GM10266 (cell line): ENCODE data around the gene PHKB.
A peak's percentile ranks its signal among the peaks of the same experiment; 100 is the strongest.
"Not testable (repeated sequence)": the region's sequence is repeated elsewhere in the genome, so short reads cannot be mapped to it uniquely, and the experiment has no call there.

Experiments used
- DNase-seq: peaks from one replicate; pipeline ENCODE4 v3.0.0; 2012; ENCODE audit errors: extremely low spot score
- CTCF ChIP-seq: IDR thresholded peaks from 2 replicates; pipeline ENCODE4 v1.5.1; 2012; ENCODE audit warnings: mild to moderate bottlenecking, low read depth; ENCODE audit not compliant: control insufficient read depth, insufficient read depth; ENCODE audit errors: missing control alignments

PHKB gene

DNA sequence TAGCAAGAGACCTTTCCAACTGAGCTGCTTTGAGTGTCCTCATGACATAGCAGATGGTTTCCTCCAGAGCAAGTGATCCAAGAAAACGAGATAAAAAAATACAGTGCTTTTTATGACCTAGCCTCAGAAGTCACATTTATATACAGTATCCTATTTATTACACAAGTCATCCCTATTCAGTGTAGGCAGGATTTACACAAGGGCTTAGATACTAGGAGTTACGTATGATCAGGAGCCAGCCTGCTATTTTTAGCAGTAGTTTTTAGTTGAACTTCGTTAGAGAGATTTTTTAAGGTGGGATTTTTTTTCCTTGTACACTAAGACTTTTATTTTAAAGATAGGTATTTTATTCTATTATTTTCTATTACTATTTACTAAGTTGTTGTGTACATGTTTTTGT, 58.4 kb downstream of the PHKB start:
- no peak for DNase-seq
- no peak for TF ChIP-seq CTCF

- no peak for DNase-seq
- TF ChIP-seq CTCF = no peak
Observed at GRCh38 chr16:47519996-47520679, 59.0 kb downstream of the PHKB start.

- DNase-seq = peak; percentile 53
- TF ChIP-seq CTCF = no peak
Observed at GRCh38 chr16:47523342-47524006, 62.3 kb downstream of the PHKB start.

- no peak for DNase-seq
- no peak for TF ChIP-seq CTCF
Observed at GRCh38 chr16:47524007-47524405, 62.9 kb downstream of the PHKB start.

DNA sequence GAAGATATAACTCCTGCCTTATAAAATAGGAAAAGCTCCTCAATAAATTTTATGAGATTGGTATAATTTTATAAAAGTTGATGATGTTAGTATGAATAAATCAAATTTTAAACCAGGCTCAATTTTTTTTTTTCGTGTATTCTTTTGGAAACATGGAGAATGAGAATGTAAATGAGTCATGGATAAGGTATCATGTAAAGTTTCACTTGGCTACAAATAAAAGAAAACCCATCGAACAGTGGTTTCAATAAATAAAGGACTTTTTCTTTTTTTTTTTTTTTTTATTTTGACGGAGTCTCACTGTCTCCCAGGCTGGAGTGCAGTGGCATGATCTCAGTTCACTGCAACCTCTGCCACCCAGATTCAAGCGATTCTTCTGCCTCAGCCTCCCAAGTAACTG, 67.3 kb downstream of the PHKB start:
- TF ChIP-seq CTCF = no peak
- no peak for DNase-seq

DNA sequence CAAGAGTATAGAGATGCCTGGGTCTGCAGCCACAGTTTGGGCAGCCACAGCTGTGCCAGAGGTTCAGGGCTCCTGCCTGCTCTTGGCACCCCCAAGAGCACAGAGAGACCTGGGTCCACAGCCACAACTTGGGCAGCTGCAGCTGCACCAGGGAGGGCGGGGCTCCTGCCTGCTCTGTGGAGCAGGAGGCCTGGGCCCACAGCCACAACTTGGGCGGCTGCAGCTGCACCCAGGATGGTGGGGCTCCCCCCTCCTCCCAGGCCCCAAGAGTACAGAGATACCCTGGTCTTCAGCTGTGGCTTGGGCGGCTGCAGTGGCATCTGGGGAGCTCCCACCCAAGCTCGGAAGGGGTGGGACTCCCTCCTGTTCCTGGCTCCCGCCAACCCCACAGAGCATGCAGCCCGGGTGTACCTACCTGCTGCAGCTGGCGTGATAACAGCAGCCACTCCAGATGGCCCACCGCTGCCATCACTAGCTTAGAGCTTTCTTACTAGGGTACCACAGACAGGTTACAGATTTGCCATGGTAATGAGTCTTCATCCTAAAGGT, 72.7 kb downstream of the PHKB start:
- TF ChIP-seq CTCF = no peak
- no peak for DNase-seq

GRCh38 chr16:47538472-47538871, 77.3 kb downstream of the PHKB start:
- no peak for TF ChIP-seq CTCF
- no peak for DNase-seq

DNA sequence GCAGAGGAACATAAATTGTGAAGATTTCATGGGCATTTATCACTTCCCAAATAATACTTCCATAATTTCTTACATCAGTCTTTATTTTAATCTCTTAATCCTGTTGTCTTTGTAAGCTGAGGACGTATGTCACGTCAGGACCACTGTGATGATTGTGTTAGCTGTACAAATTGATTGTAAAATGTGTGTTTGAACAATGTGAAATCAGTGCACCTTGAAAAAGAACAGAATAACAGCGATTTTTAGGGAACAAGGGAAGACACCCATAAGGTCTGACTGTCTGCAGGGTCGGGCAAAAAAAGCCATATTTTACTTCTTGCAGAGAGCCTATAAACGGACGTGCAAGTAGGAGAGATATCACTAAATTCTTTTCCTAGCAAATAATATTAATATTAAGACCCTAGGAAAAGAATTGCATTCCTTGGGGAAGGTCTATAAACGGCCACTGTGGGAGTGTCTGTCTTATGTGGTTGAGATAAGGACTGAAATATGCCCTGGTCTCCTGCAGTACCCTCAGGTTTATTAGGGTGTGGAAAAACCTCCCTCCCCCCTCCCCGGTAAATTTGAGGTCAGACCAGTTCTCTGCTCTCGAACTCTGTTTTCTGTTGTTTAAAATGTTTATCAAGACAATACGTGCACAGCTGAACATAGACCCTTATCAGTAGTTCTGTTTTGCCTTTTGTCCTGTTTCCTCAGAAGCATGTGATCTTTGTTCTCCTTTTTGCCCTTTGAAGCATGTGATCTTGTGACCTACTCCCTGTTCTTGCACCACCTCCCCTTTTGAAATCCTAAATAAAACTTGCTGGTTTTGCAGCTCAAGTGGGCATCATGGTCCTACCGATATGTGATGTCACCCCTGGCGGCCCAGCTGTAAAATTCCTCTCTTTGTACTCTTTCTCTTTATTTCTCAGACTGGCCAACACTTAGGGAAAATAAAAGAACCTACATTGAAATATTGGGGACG, 78.9 kb downstream of the PHKB start:
- not testable (repeated sequence) for DNase-seq

GRCh38 chr16:47541135-47541534, 80.0 kb downstream of the PHKB start:
- not testable (repeated sequence) for DNase-seq

DNA sequence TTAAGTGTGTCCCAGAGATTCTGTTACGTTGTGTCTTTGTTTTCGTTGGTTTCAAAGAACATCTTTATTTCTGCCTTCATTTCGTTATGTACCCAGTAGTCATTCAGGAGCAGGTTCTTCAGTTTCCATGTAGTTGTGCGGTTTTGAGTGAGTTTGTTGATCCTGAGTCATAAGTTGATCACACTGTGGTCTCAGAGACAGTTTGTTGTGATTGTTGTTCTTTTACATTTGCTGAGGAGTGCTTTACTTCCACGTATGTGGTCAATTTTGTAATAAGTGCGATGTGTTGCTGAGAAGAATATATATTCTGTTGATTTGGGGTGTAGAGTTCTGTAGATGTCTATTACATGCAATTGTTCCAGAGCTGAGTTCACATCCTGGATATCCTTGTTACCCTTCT, 83.1 kb downstream of the PHKB start:
- not testable (repeated sequence) for DNase-seq
